ENCODE results near the gene ADAMTS7. TPM values are rescaled to one million over a fixed set of nuclear protein-coding genes. Genes with fewer than 3 reads are reported as not detected.
"Not testable (repeated sequence)": the region's sequence is repeated elsewhere in the genome, so short reads cannot be mapped to it uniquely, and the experiment has no call there.

The ADAMTS7 gene
- total RNA-seq, 2 experiments from 2014 or later = 0.23 to 0.60 TPM

GRCh38 chr15:78841891-78842290 lies 30.6 kb upstream of the ADAMTS7 start:
- POLR2A ChIA-PET = no interaction called here
- ATAC-seq (no peak), DNase-seq (no peak)
- intact Hi-C loops (cut with micrococcal nuclease) = no loop called here
- Mint-ChIP-seq H3K9me3 (no peaks in the 10 kb centered on the region), H3K27ac (no peak overlapping the region), H3K27me3 (no peaks in the 10 kb centered on the region), H3K36me3 (ENCODE audit: low read depth) (no peaks in the 10 kb centered on the region), H3K4me1 (ENCODE audit: low read depth) (peaks cover 4% of the 10 kb centered on the region), H3K4me3 (no peak overlapping the region)
- CTCF ChIA-PET = no interaction called here
- no peak for TF ChIP-seq CTCF (IDR thresholded peaks at IDR 0.05)

- ChIA-PET POLR2A (no interaction called here), CTCF (no interaction called here)
- Mint-ChIP-seq H3K27ac (no peak overlapping the region), H3K36me3 (ENCODE audit: low read depth) (no peaks in the 10 kb centered on the region), H3K27me3 (no peaks in the 10 kb centered on the region), H3K4me1 (ENCODE audit: low read depth) (peaks cover 4% of the 10 kb centered on the region), H3K9me3 (no peaks in the 10 kb centered on the region), H3K4me3 (no peak overlapping the region)
- no peak for TF ChIP-seq CTCF (IDR thresholded peaks at IDR 0.05)
- intact Hi-C loops (cut with micrococcal nuclease) = no loop called here
- no peak for DNase-seq
- ATAC-seq = no peak
These were observed 30.1 kb upstream of the ADAMTS7 start for GRCh38 chr15:78841376-78841706.

GRCh38 chr15:78840661-78841375 lies 29.6 kb upstream of the ADAMTS7 start:
- CTCF ChIA-PET = no interaction called here
- POLR2A ChIA-PET = no interaction called here
- no peak for ATAC-seq
- Mint-ChIP-seq H3K9me3 (no peaks in the 10 kb centered on the region), H3K27ac (no peak overlapping the region), H3K4me1 (ENCODE audit: low read depth) (peaks cover 4% of the 10 kb centered on the region), H3K36me3 (ENCODE audit: low read depth) (no peaks in the 10 kb centered on the region), H3K4me3 (no peak overlapping the region), H3K27me3 (no peaks in the 10 kb centered on the region)
- intact Hi-C loops (cut with micrococcal nuclease) = no loop called here
- DNase-seq = no peak
- TF ChIP-seq CTCF (IDR thresholded peaks at IDR 0.05) = no peak

GRCh38 chr15:78839151-78839550 lies 27.9 kb upstream of the ADAMTS7 start:
- H3K4me3 Mint-ChIP-seq; ATAC-seq; POLR2A ChIA-PET; H3K27ac Mint-ChIP-seq; intact Hi-C loops (cut with micrococcal nuclease); H3K4me1 Mint-ChIP-seq (ENCODE audit: low read depth); DNase-seq; H3K36me3 Mint-ChIP-seq (ENCODE audit: low read depth); H3K9me3 Mint-ChIP-seq; H3K27me3 Mint-ChIP-seq: not testable (repeated sequence)
- CTCF ChIA-PET = interaction anchor here (1.0 kb wide), 1 partner anchor 28 kb away, joined by 4 read pairs; the partner anchor contains the start of gene ADAMTS7

DNA sequence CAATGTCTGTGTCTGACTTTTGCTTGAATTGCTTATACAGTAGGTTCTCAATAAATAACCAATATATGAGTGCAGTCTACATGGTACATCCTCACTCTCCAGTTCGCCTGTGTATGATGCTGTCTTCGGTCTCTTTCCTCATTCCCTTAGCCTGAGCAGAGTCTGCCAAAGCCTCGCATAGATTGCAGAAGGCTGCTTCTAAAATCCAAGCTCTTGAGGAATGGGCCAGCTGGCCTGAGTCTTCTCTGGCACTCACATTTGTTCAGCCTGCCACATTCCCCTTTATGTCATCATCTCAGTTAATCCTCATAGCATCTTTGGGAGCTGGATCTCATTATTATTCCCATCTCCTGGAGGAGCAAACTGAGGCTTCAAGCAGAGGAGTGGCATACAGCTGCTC lies 27.2 kb upstream of the ADAMTS7 start:
- H3K27ac Mint-ChIP-seq = no peak overlapping the region
- CTCF ChIA-PET = interaction anchor here (1.0 kb wide), 1 partner anchor 27 kb away, joined by 4 read pairs; the partner anchor contains the start of gene ADAMTS7
- POLR2A ChIA-PET = no interaction called here

More for the DNA sequence above, 27.2 kb upstream of the ADAMTS7 start:
- no peak for DNase-seq
- no peak for ATAC-seq
- H3K27me3 Mint-ChIP-seq = no peaks in the 10 kb centered on the region
- TF ChIP-seq CTCF (IDR thresholded peaks at IDR 0.05) = no peak
- no peaks in the 10 kb centered on the region for H3K36me3 Mint-ChIP-seq (ENCODE audit: low read depth)
- H3K4me3 Mint-ChIP-seq = no peak overlapping the region
- intact Hi-C loops (cut with micrococcal nuclease) = no loop called here
- H3K4me1 Mint-ChIP-seq (ENCODE audit: low read depth) = peaks cover 4% of the 10 kb centered on the region
- H3K9me3 Mint-ChIP-seq = no peaks in the 10 kb centered on the region
